SU-DHL-6 (cell line): ENCODE measurements around the gene ARMC5.

Experiments used
- H2AFZ ChIP-seq: fragments of 200-600 bp; sonication (generic); 2 replicates; pipeline ENCODE4 v1.6.1; 2014; ENCODE audit warnings: low read depth, mild to moderate bottlenecking, moderate library complexity, mixed read lengths, antibody characterized with exemption, low read length; ENCODE audit not compliant: severe bottlenecking
- H3F3A ChIP-seq: fragments of 200-600 bp; shearing (Covaris generic); 2 replicates; pipeline ENCODE4 v1.6.0; 2016; ENCODE audit warnings: antibody characterized with exemption, mild to moderate bottlenecking; ENCODE audit not compliant: insufficient read depth
- H3K27ac ChIP-seq: fragments of 200-600 bp; sonication (generic); 2 replicates; pipeline ENCODE4 v1.5.1; 2016; ENCODE audit warnings: low read depth, mild to moderate bottlenecking, low read length, moderate library complexity, mixed read lengths
- H3K27me3 ChIP-seq: fragments of 200-600 bp; sonication (generic), shearing (Covaris generic); 2 replicates; pipeline ENCODE4 v1.6.0; 2014; ENCODE audit warnings: mild to moderate bottlenecking, low read length
- H3K36me3 ChIP-seq: fragments of 200-600 bp; sonication (generic); 2 replicates; pipeline ENCODE4 v1.6.1; 2014; ENCODE audit warnings: mild to moderate bottlenecking, low read length, mixed read lengths
- H3K4me2 ChIP-seq: fragments of 300-600, 200-600 bp; shearing (Covaris generic), sonication (generic); 2 replicates; pipeline ENCODE4 v1.6.0; 2014; ENCODE audit warnings: low read length, low read depth, mild to moderate bottlenecking; ENCODE audit not compliant: poor library complexity, severe bottlenecking
- H3K4me3 ChIP-seq: fragments of 200-600 bp; sonication (generic); 2 replicates; pipeline ENCODE4 v1.5.1; 2014; ENCODE audit warnings: antibody characterized with exemption, low read length, mild to moderate bottlenecking, mixed read lengths; ENCODE audit not compliant: insufficient read depth, poor library complexity, severe bottlenecking
- H3K79me2 ChIP-seq: fragments of 200-600 bp; sonication (generic); 2 replicates; pipeline ENCODE4 v1.6.1; 2014; ENCODE audit warnings: mild to moderate bottlenecking, low read length, moderate library complexity; ENCODE audit not compliant: insufficient read depth
- H3K9ac ChIP-seq: fragments of 200-600 bp; sonication (generic); 2 replicates; pipeline ENCODE4 v1.7.0; 2014; ENCODE audit warnings: mild to moderate bottlenecking, low read length
- H3K9me2 ChIP-seq: fragments of 200-600 bp; sonication (generic); replicated peaks from 2 replicates; pipeline ENCODE4 v1.6.1; 2014; ENCODE audit warnings: low read length; ENCODE audit not compliant: insufficient read depth
- H3K9me3 ChIP-seq: fragments of 200-600 bp; sonication (generic); 2 replicates; pipeline ENCODE4 v1.6.1; 2014; ENCODE audit warnings: low read length, mixed read lengths; ENCODE audit not compliant: insufficient read depth
- H4K20me1 ChIP-seq: fragments of 200-600 bp; sonication (generic); 2 replicates; pipeline ENCODE4 v1.6.1; 2014; ENCODE audit warnings: low read depth, mild to moderate bottlenecking, antibody characterized with exemption, low read length, moderate library complexity, mixed read lengths
- EZH2phosphoT487 ChIP-seq: fragments of 200-600 bp; sonication (generic), shearing (Covaris generic); conservative IDR thresholded peaks from 2 replicates; pipeline ENCODE4 v1.6.1; 2018; ENCODE audit warnings: mild to moderate bottlenecking, antibody characterized with exemption, low read length, moderate library complexity, mixed read lengths
- TF ChIP-seq, protein P1 (sequence below): fragments of 200-600 bp; sonication (generic); IDR thresholded peaks from one replicate; pipeline ENCODE4 v1.5.1; 2017; ENCODE audit warnings: antibody characterized with exemption, mild to moderate bottlenecking, low read length, moderate library complexity; ENCODE audit not compliant: insufficient read depth, poor library complexity, severe bottlenecking

ARMC5 gene

DNA sequence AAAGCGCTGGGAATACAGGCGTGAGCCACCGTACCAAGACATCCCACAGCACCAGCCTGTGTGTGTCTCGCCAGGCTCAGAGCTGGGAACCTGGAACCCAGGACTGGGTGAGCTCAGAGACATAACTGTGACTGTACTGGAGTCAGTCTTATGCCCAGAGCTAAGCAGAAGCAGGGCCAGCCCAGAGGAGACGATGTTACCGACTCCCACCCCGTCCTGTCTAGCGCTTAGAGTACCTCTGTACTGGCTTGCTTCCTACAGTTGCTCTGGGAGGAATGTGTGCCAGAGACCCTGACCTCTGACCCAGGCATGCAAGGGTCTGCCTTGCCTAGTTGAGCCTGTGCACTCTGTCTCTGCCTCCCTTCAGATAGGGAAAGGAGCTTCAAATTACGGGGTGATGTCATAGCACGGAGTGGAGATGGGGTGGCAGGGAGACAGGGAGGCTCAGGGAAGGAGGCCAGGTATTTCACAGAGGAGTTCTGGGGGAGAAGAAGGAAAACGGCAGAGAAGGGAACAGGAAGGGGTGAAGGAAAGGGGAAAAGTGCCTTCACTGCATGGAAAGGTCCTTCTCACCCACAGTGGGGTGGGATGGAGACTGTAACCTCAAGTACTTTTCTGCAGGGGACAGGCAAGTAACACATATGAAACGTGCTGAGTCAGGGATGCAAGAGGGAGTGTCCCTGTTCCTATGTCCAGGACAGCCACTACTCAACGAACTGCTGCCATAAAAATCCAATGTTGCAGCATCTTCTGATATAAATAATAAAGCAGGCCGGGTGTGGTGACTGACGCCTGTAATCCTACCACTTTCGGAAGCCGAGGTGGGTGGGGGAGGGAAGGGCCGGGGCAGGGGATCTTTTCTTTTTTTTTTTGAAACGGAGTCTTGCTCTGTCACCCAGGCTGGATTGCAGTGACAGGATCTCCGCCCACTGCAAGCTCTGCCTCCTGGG is 5.8 kb upstream of the ARMC5 start:
- Histone ChIP-seq H3K79me2 (peaks cover 34% of the 10 kb centered on the region), H3K9ac (no peak overlapping the region), H3K4me2 (no peak overlapping the region), H4K20me1 (peaks cover 7% of the 10 kb centered on the region; the same call in 1 of the 2 replicates), H2AFZ (no peak overlapping the region), H3F3A (0 out of 2 replicates have a peak, but pooled peaks cover 4% of the 10 kb centered on the region), H3K27ac (no peak overlapping the region), H3K9me2 (no peaks in the 10 kb centered on the region), H3K9me3 (no peaks in the 10 kb centered on the region), H3K27me3 (no peaks in the 10 kb centered on the region), H3K4me3 (no peak overlapping the region), H3K36me3 (no peaks in the 10 kb centered on the region)
- TF ChIP-seq EZH2phosphoT487 = no peak
- TF ChIP-seq, protein P1, sequence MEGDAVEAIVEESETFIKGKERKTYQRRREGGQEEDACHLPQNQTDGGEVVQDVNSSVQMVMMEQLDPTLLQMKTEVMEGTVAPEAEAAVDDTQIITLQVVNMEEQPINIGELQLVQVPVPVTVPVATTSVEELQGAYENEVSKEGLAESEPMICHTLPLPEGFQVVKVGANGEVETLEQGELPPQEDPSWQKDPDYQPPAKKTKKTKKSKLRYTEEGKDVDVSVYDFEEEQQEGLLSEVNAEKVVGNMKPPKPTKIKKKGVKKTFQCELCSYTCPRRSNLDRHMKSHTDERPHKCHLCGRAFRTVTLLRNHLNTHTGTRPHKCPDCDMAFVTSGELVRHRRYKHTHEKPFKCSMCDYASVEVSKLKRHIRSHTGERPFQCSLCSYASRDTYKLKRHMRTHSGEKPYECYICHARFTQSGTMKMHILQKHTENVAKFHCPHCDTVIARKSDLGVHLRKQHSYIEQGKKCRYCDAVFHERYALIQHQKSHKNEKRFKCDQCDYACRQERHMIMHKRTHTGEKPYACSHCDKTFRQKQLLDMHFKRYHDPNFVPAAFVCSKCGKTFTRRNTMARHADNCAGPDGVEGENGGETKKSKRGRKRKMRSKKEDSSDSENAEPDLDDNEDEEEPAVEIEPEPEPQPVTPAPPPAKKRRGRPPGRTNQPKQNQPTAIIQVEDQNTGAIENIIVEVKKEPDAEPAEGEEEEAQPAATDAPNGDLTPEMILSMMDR = no peak

DNA sequence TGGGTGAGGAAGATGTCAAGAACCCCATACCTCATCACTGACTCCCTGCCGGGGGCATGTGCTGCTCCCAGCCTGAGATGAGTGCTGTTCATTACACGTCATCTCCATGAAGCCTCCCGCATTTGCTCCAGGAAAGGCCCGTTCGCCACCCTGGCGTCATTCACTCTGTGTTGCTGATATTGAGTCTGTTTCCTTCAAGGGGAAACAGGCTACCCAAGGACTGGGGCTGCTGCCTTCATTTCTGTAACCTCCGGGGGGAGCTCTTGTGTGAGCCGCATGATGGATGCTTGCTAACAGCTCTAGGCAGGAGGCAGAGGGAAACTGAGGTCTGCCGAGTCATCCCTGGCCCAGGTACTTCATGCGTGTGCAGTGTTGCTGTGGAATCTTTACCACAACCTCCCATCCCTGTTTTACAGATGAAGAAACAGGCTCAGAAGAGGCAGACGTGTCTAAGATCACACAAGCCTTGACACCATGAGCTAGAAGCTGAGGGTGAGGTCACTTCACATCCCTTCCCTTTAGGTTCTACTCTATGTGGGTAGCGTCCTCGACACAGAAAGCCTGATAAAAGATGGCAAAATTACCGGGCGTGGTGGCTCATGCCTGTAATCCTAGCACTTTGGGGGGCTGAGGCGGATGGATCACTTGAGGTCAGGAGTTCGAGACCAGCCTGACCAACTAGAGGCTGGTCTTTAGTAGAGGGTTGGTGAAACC is 3.5 kb upstream of the ARMC5 start:
- no peak overlapping the region for H3K4me3 ChIP-seq
- no peaks in the 10 kb centered on the region for H3K36me3 ChIP-seq
- H3K9me2 ChIP-seq = no peaks in the 10 kb centered on the region
- no peaks in the 10 kb centered on the region for H3K9me3 ChIP-seq
- no peak for TF ChIP-seq EZH2phosphoT487
- TF ChIP-seq, protein P1 = peak; percentile 58
- 0 out of 2 replicates have a peak, but pooled peaks cover 8% of the 10 kb centered on the region for H3F3A ChIP-seq
- no peak overlapping the region for H3K27ac ChIP-seq
- peaks cover 38% of the 10 kb centered on the region for H3K79me2 ChIP-seq
- H4K20me1 ChIP-seq = peaks cover 11% of the 10 kb centered on the region; the same call in 1 of the 2 replicates
- no peak overlapping the region for H2AFZ ChIP-seq
- peak overlapping the region; percentile 15 for H3K4me2 ChIP-seq
- no peaks in the 10 kb centered on the region for H3K27me3 ChIP-seq
- no peak overlapping the region for H3K9ac ChIP-seq

DNA sequence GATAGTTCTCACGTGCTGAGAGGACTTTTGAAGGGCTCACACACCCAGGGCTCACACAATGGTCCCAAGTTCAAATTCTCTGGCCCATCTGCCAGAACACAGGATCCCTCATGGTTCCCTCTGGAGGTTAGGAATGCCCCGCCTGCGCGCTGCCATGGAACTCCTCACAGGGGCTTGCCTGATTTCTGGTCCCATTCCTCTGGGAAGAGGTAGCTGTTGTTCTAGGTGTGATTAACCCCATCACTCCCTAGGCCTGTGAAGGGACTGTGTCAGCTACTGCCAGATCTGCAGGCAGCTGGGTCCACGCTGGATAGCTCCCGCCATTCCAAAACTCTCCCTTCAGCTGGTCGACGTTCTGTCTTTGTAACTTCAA is 2.3 kb upstream of the ARMC5 start:
- peak overlapping the region; percentile 79 for H3K4me2 ChIP-seq
- H3K27ac ChIP-seq = no peak overlapping the region
- H3K36me3 ChIP-seq = no peaks in the 10 kb centered on the region
- no peak overlapping the region for H3K4me3 ChIP-seq
- no peak overlapping the region for H2AFZ ChIP-seq
- no peaks in the 10 kb centered on the region for H3K27me3 ChIP-seq
- H3K9me3 ChIP-seq = no peaks in the 10 kb centered on the region
- H4K20me1 ChIP-seq = peaks cover 11% of the 10 kb centered on the region; the same call in 1 of the 2 replicates
- H3K9me2 ChIP-seq = no peaks in the 10 kb centered on the region
- 0 out of 2 replicates have a peak, but pooled peaks cover 8% of the 10 kb centered on the region for H3F3A ChIP-seq
- peaks cover 38% of the 10 kb centered on the region for H3K79me2 ChIP-seq
- H3K9ac ChIP-seq = no peak overlapping the region
- TF ChIP-seq, protein P1 = no peak
- no peak for TF ChIP-seq EZH2phosphoT487
